ENCODE measurements around the gene MED12L. TPM values are rescaled to one million over a fixed set of nuclear protein-coding genes. Genes with fewer than 3 reads are reported as not detected.

Gene MED12L
- total RNA-seq, 1 experiment from 2014 or later, result 14.9 TPM

GRCh38 chr3:151037746-151038477 lies 47.6 kb upstream of the MED12L start:
- H4K5ac ChIP-seq (ENCODE audit: insufficient read length, low read depth, low read length), result no peak overlapping the region
- TF ChIP-seq CTCF (conservative IDR thresholded peaks at IDR 0.05), result no peak
- Mint-ChIP-seq H3K4me1 (peaks cover 0 to 5% of the 10 kb centered on the region in 2 experiments; a peak in 1 of 4 replicates), H3K27me3 (ENCODE audit: low read depth) (no peaks in the 10 kb centered on the region), H3K27ac (peak overlapping the region in 1 of 3 experiments; percentile 62; a peak in 1 of 7 replicates), H3K9me3 (no peaks in the 10 kb centered on the region), H3K4me3 (no peak overlapping the region), H3K36me3 (ENCODE audit: insufficient read depth in 1 of 3, low read depth in 3 of 3) (no peaks in the 10 kb centered on the region)
- DNase-seq, result no peak
- no peak overlapping the region for H4K8ac ChIP-seq (replicated peaks; ENCODE audit: insufficient read length, low read depth, low read length)
- no peak overlapping the region for H3T11ph ChIP-seq (ENCODE audit: low read length)
- no peaks in the 10 kb centered on the region for H3K4me1 ChIP-seq (ENCODE audit: insufficient read depth, low read length)
- no peak overlapping the region; the same call in 1 of the 2 replicates for H3K14ac ChIP-seq (ENCODE audit: insufficient read depth, low read length)
- H3K79me1 ChIP-seq (ENCODE audit: insufficient read depth, low read depth, low read length, poor library complexity, severe bottlenecking), result no peaks in the 10 kb centered on the region
- no peak overlapping the region for H3K4me2 ChIP-seq (ENCODE audit: insufficient read depth, insufficient read length, low read length)
- H3K9me3 ChIP-seq (ENCODE audit: control insufficient read depth, low read depth, low read length), result no peaks in the 10 kb centered on the region
- no peak overlapping the region for H2AK5ac ChIP-seq (ENCODE audit: insufficient read length, low read length)
- H3K27ac ChIP-seq (ENCODE audit: insufficient read length, low read depth, low read length), result no peak overlapping the region
- no peak overlapping the region for H4K91ac ChIP-seq (ENCODE audit: insufficient read length, low read depth, low read length)
- no peak overlapping the region for H2BK20ac ChIP-seq (ENCODE audit: low read depth, low read length, poor library complexity, severe bottlenecking)
- no peak overlapping the region for H2AFZ ChIP-seq (ENCODE audit: low read length)
- H3K18ac ChIP-seq (ENCODE audit: insufficient read length, low read depth, low read length), result no peak overlapping the region
- no CpG with 5 or more reads among the region's 4 CpGs for WGBS (ENCODE audit: extremely low coverage, insufficient read length, low lambda C conversion rate)
- no peak overlapping the region for H2BK12ac ChIP-seq (ENCODE audit: insufficient read length, low read depth, low read length)
- H3K9ac ChIP-seq (ENCODE audit: extremely low read depth, insufficient read length, low read length), result no peak overlapping the region
- no peaks in the 10 kb centered on the region for H3K23me2 ChIP-seq (ENCODE audit: insufficient read length, low read depth, low read length, poor library complexity, severe bottlenecking)
- H3K27me3 ChIP-seq (ENCODE audit: insufficient read depth, low read length), result no peaks in the 10 kb centered on the region
- no peak overlapping the region for H3K23ac ChIP-seq (ENCODE audit: insufficient read length, low read depth, low read length)
- H3K56ac ChIP-seq (ENCODE audit: insufficient read length, low read depth, low read length), result no peak overlapping the region
- no peak overlapping the region for H2BK120ac ChIP-seq (ENCODE audit: low read depth, low read length, poor library complexity, severe bottlenecking)
- no peak overlapping the region for H2BK15ac ChIP-seq (ENCODE audit: low read depth, low read length)
- no peaks in the 10 kb centered on the region for H4K20me1 ChIP-seq (ENCODE audit: control insufficient read depth, insufficient read depth, insufficient read length)
- H3K79me2 ChIP-seq (ENCODE audit: insufficient read depth, low read length), result no peaks in the 10 kb centered on the region
- H2BK5ac ChIP-seq (ENCODE audit: insufficient read length, low read length), result no peak overlapping the region
- H3K4ac ChIP-seq (ENCODE audit: low read depth, low read length), result no peak overlapping the region

All from H9 (cell line).